DOHH2 (cell line): ENCODE measurements around the gene IL1RAP.

Experiments
- H3F3A ChIP-seq: fragments of 200-600 bp; sonication (generic), shearing (Covaris generic); 2 replicates; pipeline ENCODE4 v1.6.0; 2016; ENCODE audit warnings: antibody characterized with exemption, mild to moderate bottlenecking; ENCODE audit not compliant: control insufficient read depth, insufficient read depth
- H3K27ac ChIP-seq: fragments of 200-600 bp; sonication (generic); 2 replicates; pipeline ENCODE4 v1.5.1; 2014; ENCODE audit warnings: low read depth, mild to moderate bottlenecking, low read length, moderate library complexity
- H3K27me3 ChIP-seq: fragments of 200-600 bp; sonication (generic); 2 replicates; pipeline ENCODE4 v1.6.1; 2014; ENCODE audit warnings: mild to moderate bottlenecking, low read length, mixed read lengths; ENCODE audit not compliant: control insufficient read depth
- H3K36me3 ChIP-seq: fragments of 200-600 bp; sonication (generic); 2 replicates; pipeline ENCODE4 v1.6.1; 2014; ENCODE audit warnings: mild to moderate bottlenecking, low read length, moderate library complexity, mixed read lengths; ENCODE audit not compliant: control insufficient read depth
- H3K4me1 ChIP-seq: fragments of 200-600 bp; sonication (generic); 2 replicates; pipeline ENCODE4 v1.6.1; 2014; ENCODE audit warnings: mild to moderate bottlenecking, low read length, mixed read lengths; ENCODE audit not compliant: control insufficient read depth
- H3K4me2 ChIP-seq: fragments of 200-600 bp; sonication (generic); 2 replicates; pipeline ENCODE4 v1.6.0; 2014; ENCODE audit warnings: mild to moderate bottlenecking, low read length, moderate library complexity
- H3K4me3 ChIP-seq: fragments of 200-600 bp; sonication (generic); 2 replicates; pipeline ENCODE4 v1.5.1; 2014; ENCODE audit warnings: mild to moderate bottlenecking, low read length, mixed read lengths
- H3K79me2 ChIP-seq: fragments of 200-600 bp; sonication (generic); 2 replicates; pipeline ENCODE4 v1.6.1; 2014; ENCODE audit warnings: mild to moderate bottlenecking, low read length, mixed read lengths; ENCODE audit not compliant: control insufficient read depth
- H3K9me2 ChIP-seq: fragments of 200-600 bp; sonication (generic); replicated peaks from 2 replicates; pipeline ENCODE4 v1.6.1; 2014; ENCODE audit warnings: mild to moderate bottlenecking, low read length, mixed read lengths; ENCODE audit not compliant: control insufficient read depth
- H3K9me3 ChIP-seq: fragments of 200-600 bp; sonication (generic); 2 replicates; pipeline ENCODE4 v1.6.1; 2014; ENCODE audit warnings: antibody characterized with exemption, low read length, mixed read lengths; ENCODE audit not compliant: control insufficient read depth, insufficient read depth
- H4K20me1 ChIP-seq: fragments of 200-600 bp; sonication (generic); 2 replicates; pipeline ENCODE4 v1.6.0; 2014; ENCODE audit warnings: low read depth, mild to moderate bottlenecking, antibody characterized with exemption, low read length, moderate library complexity; ENCODE audit not compliant: control insufficient read depth, insufficient read depth
- CTCF ChIP-seq: fragments of 200-600 bp; sonication (generic); IDR thresholded peaks from one replicate; pipeline ENCODE4 v1.5.1; 2014; ENCODE audit warnings: antibody characterized with exemption, mild to moderate bottlenecking, low read depth, low read length; ENCODE audit not compliant: poor library complexity, severe bottlenecking
- EZH2phosphoT487 ChIP-seq: fragments of 200-600 bp; sonication (generic); IDR thresholded peaks from 2 replicates; pipeline ENCODE4 v1.6.1; 2017; ENCODE audit warnings: borderline replicate concordance, mild to moderate bottlenecking, antibody characterized with exemption, low read length, moderate library complexity, mixed read lengths

Gene IL1RAP

GRCh38 chr3:190589326-190589725, 75.4 kb downstream of the IL1RAP start:
- H4K20me1 ChIP-seq = no peaks in the 10 kb centered on the region
- H3K9me2 ChIP-seq = no peaks in the 10 kb centered on the region
- H3K36me3 ChIP-seq = no peaks in the 10 kb centered on the region
- TF ChIP-seq CTCF (no peak), EZH2phosphoT487 (no peak)
- no peaks in the 10 kb centered on the region for H3K4me1 ChIP-seq
- H3K27me3 ChIP-seq = no peaks in the 10 kb centered on the region
- H3K27ac ChIP-seq = no peak overlapping the region
- H3K4me2 ChIP-seq = no peak overlapping the region
- H3K4me3 ChIP-seq = no peak overlapping the region
- H3K79me2 ChIP-seq = no peaks in the 10 kb centered on the region
- H3F3A ChIP-seq = no peaks in the 10 kb centered on the region
- no peaks in the 10 kb centered on the region for H3K9me3 ChIP-seq

GRCh38 chr3:190591080-190591479, 77.2 kb downstream of the IL1RAP start:
- no peak overlapping the region for H3K4me2 ChIP-seq

GRCh38 chr3:190593075-190593474, 79.2 kb downstream of the IL1RAP start:
- no peaks in the 10 kb centered on the region for H4K20me1 ChIP-seq
- H3K79me2 ChIP-seq = no peaks in the 10 kb centered on the region
- no peak for TF ChIP-seq CTCF
- no peak for TF ChIP-seq EZH2phosphoT487
- no peaks in the 10 kb centered on the region for H3K36me3 ChIP-seq
- no peak overlapping the region for H3K27ac ChIP-seq
- H3K9me2 ChIP-seq = no peaks in the 10 kb centered on the region
- H3K9me3 ChIP-seq = no peaks in the 10 kb centered on the region
- H3K4me3 ChIP-seq = no peak overlapping the region
- no peak overlapping the region for H3K4me2 ChIP-seq
- no peaks in the 10 kb centered on the region for H3F3A ChIP-seq
- H3K4me1 ChIP-seq = no peaks in the 10 kb centered on the region
- H3K27me3 ChIP-seq = no peaks in the 10 kb centered on the region

More at GRCh38 chr3:190591080-190591479, 77.2 kb downstream of the IL1RAP start:
- Histone ChIP-seq H3K9me3 (no peaks in the 10 kb centered on the region), H3K36me3 (no peaks in the 10 kb centered on the region), H3F3A (no peaks in the 10 kb centered on the region), H3K79me2 (no peaks in the 10 kb centered on the region), H4K20me1 (no peaks in the 10 kb centered on the region), H3K9me2 (no peaks in the 10 kb centered on the region), H3K4me3 (no peak overlapping the region), H3K27ac (no peak overlapping the region), H3K27me3 (no peaks in the 10 kb centered on the region), H3K4me1 (no peaks in the 10 kb centered on the region)
- TF ChIP-seq CTCF = no peak
- TF ChIP-seq EZH2phosphoT487 = no peak

GRCh38 chr3:190594171-190594570, 80.3 kb downstream of the IL1RAP start:
- Histone ChIP-seq H3K27ac (no peak overlapping the region), H3K4me3 (no peak overlapping the region), H3K4me2 (no peak overlapping the region), H3K27me3 (no peaks in the 10 kb centered on the region), H3K4me1 (no peaks in the 10 kb centered on the region), H3K9me2 (no peaks in the 10 kb centered on the region), H3K79me2 (no peaks in the 10 kb centered on the region), H3K36me3 (no peaks in the 10 kb centered on the region), H3F3A (no peaks in the 10 kb centered on the region), H4K20me1 (no peaks in the 10 kb centered on the region), H3K9me3 (no peaks in the 10 kb centered on the region)
- TF ChIP-seq CTCF (no peak), EZH2phosphoT487 (no peak)
